HCT116 (cell line): ENCODE data around the gene MRM3. TPM values are rescaled to one million over a fixed set of nuclear protein-coding genes. Genes with fewer than 3 reads are reported as not detected.

Experiments used
- ATAC-seq: fragments of 200-7000 bp; cut with Tn5 transposase; 2 replicates; pipeline ENCODE4 v1.9.1; 2020; ENCODE audit warnings: mild to moderate bottlenecking, moderate library complexity
- BruUV-seq: library from RNA; stranded (reverse); fragments of 400-500 nt; replicated peaks from 2 replicates; lab custom pipeline; 2021; lab: Mats Ljungman, UMichigan
- CTCF ChIA-PET: fragments of 300-600 bp; sonication (Branson Sonifier 250); formaldehyde crosslinking; loops from one replicate; lab custom pipeline; 2021; ENCODE audit warnings: antibody characterized with exemption; lab: Charles Lee
- POLR2A ChIA-PET: fragments of 300-600, 350-600 bp; sonication (Branson Sonifier 250); formaldehyde crosslinking; loops from one replicate; lab custom pipeline; 2021; ENCODE audit warnings: antibody characterized with exemption; lab: Charles Lee
- RAD21 ChIA-PET, 2 experiments: fragments of 300-600 bp; sonication (Branson Sonifier 250); formaldehyde crosslinking; loops; one replicate each; lab custom pipeline; 2023; ENCODE audit warnings: low total read pairs in 2 of 2; ENCODE audit not compliant: uncharacterized antibody in 2 of 2, unreplicated experiment in 2 of 2, low non-redundant PET in 1 of 2; lab: Charles Lee
- DNase-seq: peaks from one replicate; pipeline ENCODE4 v3.0.0-alpha.2; 2010; ENCODE audit warnings: low read depth, low spot score
- H2AFZ ChIP-seq: fragments of 200-600 bp; shearing (Covaris generic), sonication (generic); 2 replicates; pipeline ENCODE4 v1.6.1; 2017; ENCODE audit warnings: low read depth, mixed run types, mixed read lengths, antibody characterized with exemption, low read length; ENCODE audit not compliant: poor library complexity, severe bottlenecking
- H3K27ac ChIP-seq: 2 replicates; pipeline ENCODE4 v1.5.1; 2012; ENCODE audit warnings: low read depth, low read length
- H3K27me3 ChIP-seq: fragments of 200-600 bp; sonication (generic); 2 replicates; pipeline ENCODE4 v1.6.1; 2016; ENCODE audit warnings: mixed run types, low read length, mixed read lengths; ENCODE audit not compliant: insufficient read depth
- H3K36me3 ChIP-seq, 2 experiments: fragments of 200-500 bp in 1 of 2; fragments of 200-600 bp in 1 of 2; sonication (Bioruptor generic) in 1 of 2; sonication (generic) in 1 of 2; 2 replicates each; pipeline versions ENCODE4 v1.5.1 to v1.6.1; 2014 to 2016; ENCODE audit warnings: low read length in 2 of 2, inconsistent platforms in 1 of 2, mixed read lengths in 1 of 2, mixed run types in 1 of 2; ENCODE audit not compliant: insufficient read depth in 2 of 2, control insufficient read depth in 1 of 2
- H3K4me1 ChIP-seq, 2 experiments: fragments of 200-600 bp in 1 of 2; sonication (generic) in 1 of 2; 2 replicates each; pipeline versions ENCODE4 v1.5.1 to v1.6.1; 2012 to 2017; ENCODE audit warnings: low read length in 2 of 2, inconsistent platforms in 1 of 2, mild to moderate bottlenecking in 1 of 2, mixed read lengths in 1 of 2, mixed run types in 1 of 2, moderate library complexity in 1 of 2; ENCODE audit not compliant: insufficient read depth in 2 of 2, control insufficient read depth in 1 of 2
- H3K4me2 ChIP-seq: fragments of 200-600 bp; sonication (generic); 2 replicates; pipeline ENCODE4 v1.6.1; 2017; ENCODE audit warnings: mixed run types, low read length, mixed read lengths
- H3K4me3 ChIP-seq, 2 experiments: fragments of 200-600 bp in 1 of 2; sonication (generic) in 1 of 2; replicated peaks in 1 of 2; 2 replicates each; pipeline ENCODE4 v1.5.1; 2011 to 2016; ENCODE audit warnings: low read length in 2 of 2, control low read depth in 1 of 2, low read depth in 1 of 2, mild to moderate bottlenecking in 1 of 2, mixed read lengths in 1 of 2, mixed run types in 1 of 2
- H3K79me2 ChIP-seq: fragments of 200-600 bp; sonication (generic); 2 replicates; pipeline ENCODE4 v1.6.1; 2017; ENCODE audit warnings: mild to moderate bottlenecking, mixed run types, low read length, moderate library complexity, mixed read lengths; ENCODE audit not compliant: insufficient read depth
- H3K9ac ChIP-seq: fragments of 200-600 bp; sonication (generic); 2 replicates; pipeline ENCODE4 v1.6.1; 2016; ENCODE audit warnings: low read length, mixed read lengths
- H3K9me2 ChIP-seq: fragments of 200-600 bp; sonication (generic), shearing (Covaris generic); 2 replicates; pipeline ENCODE4 v1.6.1; 2017; ENCODE audit warnings: mixed run types, mild to moderate bottlenecking, moderate library complexity; ENCODE audit not compliant: insufficient read depth
- H3K9me3 ChIP-seq, 2 experiments: fragments of 200-500 bp in 1 of 2; fragments of 200-600 bp in 1 of 2; sonication (Bioruptor generic) in 1 of 2; sonication (generic) in 1 of 2; 2 replicates each; pipeline ENCODE4 v1.6.1; 2014 to 2017; ENCODE audit warnings: low read length in 2 of 2, mixed read lengths in 2 of 2, inconsistent platforms in 1 of 2, low read depth in 1 of 2, mild to moderate bottlenecking in 1 of 2, mixed run types in 1 of 2, moderate library complexity in 1 of 2; ENCODE audit not compliant: control insufficient read depth in 1 of 2, insufficient read depth in 1 of 2
- H4K20me1 ChIP-seq: fragments of 200-600 bp; sonication (generic), shearing (Covaris generic); 2 replicates; pipeline ENCODE4 v1.6.1; 2017; ENCODE audit warnings: mixed run types, mild to moderate bottlenecking, moderate library complexity; ENCODE audit not compliant: insufficient read depth
- EZH2 ChIP-seq: fragments of 200-600 bp; sonication (generic); IDR thresholded peaks from 2 replicates; pipeline ENCODE4 v1.6.1; 2017; ENCODE audit warnings: antibody characterized with exemption, mixed run types
- JUND ChIP-seq: IDR thresholded peaks from 2 replicates; pipeline ENCODE4 v1.6.1; 2012
- POLR2A ChIP-seq: IDR thresholded peaks from 2 replicates; pipeline ENCODE4 v1.7.0; 2011; ENCODE audit warnings: borderline replicate concordance; ENCODE audit not compliant: insufficient read depth, insufficient read length; ENCODE audit errors: extremely low read depth
- RAD21 ChIP-seq: IDR thresholded peaks from 2 replicates; pipeline ENCODE4 v1.6.1; 2012; ENCODE audit warnings: low read depth, mild to moderate bottlenecking
- SRF ChIP-seq: IDR thresholded peaks from 2 replicates; pipeline ENCODE4 v1.6.1; 2012; ENCODE audit warnings: low read depth
- TCF7L2 ChIP-seq: IDR thresholded peaks from 2 replicates; pipeline ENCODE4 v1.7.0; 2011; ENCODE audit warnings: borderline replicate concordance, inconsistent platforms; ENCODE audit not compliant: insufficient read depth, insufficient read length; ENCODE audit errors: extremely low read depth
- YY1 ChIP-seq: IDR thresholded peaks from 2 replicates; pipeline ENCODE4 v1.6.1; 2011; ENCODE audit warnings: low read length, low read depth, moderate library complexity, mild to moderate bottlenecking; ENCODE audit not compliant: insufficient replicate concordance; ENCODE audit errors: extremely low read depth
- ZFX ChIP-seq: fragments of 450-650 bp; IDR thresholded peaks from 2 replicates; pipeline ENCODE4 v1.6.1; 2017
- intact Hi-C: fragments of 100-400 bp; cut with micrococcal nuclease; formaldehyde crosslinking; loops from 2 replicates; pipeline ENCODE4 v1.10.0; 2022
- total RNA-seq: library from RNA; stranded (reverse); gene quantifications from one replicate; pipeline ENCODE4 v1.2.1, GENCODE V29; 2021; ENCODE audit not compliant: unreplicated experiment
- TF ChIP-seq, protein P1 (sequence below), 3 experiments: fragments of 200-600 bp in 1 of 3; sonication (generic) in 1 of 3; IDR thresholded peaks in 2 of 3; conservative IDR thresholded peaks in 1 of 3; 2 replicates each; pipeline ENCODE4 v1.5.1; 2012 to 2017; ENCODE audit warnings: low read depth in 2 of 3, low read length in 2 of 3, antibody characterized with exemption in 1 of 3, borderline replicate concordance in 1 of 3, control low read depth in 1 of 3, mild to moderate bottlenecking in 1 of 3, mixed read lengths in 1 of 3, mixed run types in 1 of 3, moderate library complexity in 1 of 3; ENCODE audit not compliant: insufficient read depth in 1 of 3
- TF ChIP-seq, protein P2 (sequence below): IDR thresholded peaks from 2 replicates; pipeline ENCODE4 v1.6.1; 2012

Gene MRM3
- total RNA-seq, 1 experiment from 2014 or later, result 32.6 TPM

DNA sequence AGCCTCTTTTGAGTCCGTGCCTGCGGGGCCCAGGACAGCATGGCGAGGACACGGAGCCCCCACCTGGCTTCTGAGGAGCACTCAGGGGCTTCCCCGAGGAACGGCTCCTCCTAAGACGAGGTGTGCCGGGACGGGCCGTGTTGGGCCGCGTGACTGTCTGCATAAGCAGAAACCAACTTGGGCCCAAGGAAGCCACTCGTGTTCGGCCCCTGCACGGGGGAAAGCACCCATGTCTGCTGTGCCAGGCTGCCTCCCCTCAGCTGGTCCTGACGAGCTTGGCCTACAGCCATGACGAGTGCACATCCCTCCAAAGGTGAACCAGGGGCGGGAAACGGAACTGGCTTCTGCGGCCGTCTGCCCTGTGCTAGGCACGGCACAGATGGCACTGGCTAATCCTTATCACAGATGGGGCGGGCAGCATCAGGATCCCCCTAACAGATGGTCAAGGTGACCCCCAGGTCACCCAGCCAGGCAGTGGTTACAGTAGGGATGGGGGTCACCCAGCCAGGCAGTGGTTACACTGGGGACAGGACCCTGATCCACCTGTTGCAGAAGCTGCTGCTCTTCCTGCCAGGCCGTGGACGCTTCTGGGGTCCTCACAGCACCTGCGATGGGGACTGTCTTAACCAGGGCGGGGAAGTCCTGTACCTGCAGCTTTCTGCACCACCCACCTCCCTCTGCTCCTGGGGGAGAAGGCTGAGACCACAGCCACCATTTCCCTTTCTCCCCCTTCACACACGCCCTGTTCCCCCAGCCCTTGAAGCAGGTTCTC is 25.6 kb downstream of the MRM3 start:
- Histone ChIP-seq H4K20me1 (no peaks in the 10 kb centered on the region), H3K9me2 (no peaks in the 10 kb centered on the region), H2AFZ (no peak overlapping the region), H3K79me2 (peaks cover 6% of the 10 kb centered on the region; the same call in 1 of the 2 replicates), H3K9ac (no peak overlapping the region), H3K9me3 (no peaks in the 10 kb centered on the region), H3K27ac (no peak overlapping the region), H3K4me3 (no peak overlapping the region), H3K36me3 (peaks cover 4 to 5% of the 10 kb centered on the region in 2 experiments; a peak in 3 of 4 replicates), H3K4me2 (no peak overlapping the region), H3K27me3 (no peaks in the 10 kb centered on the region), H3K4me1 (no peaks in the 10 kb centered on the region)
- TF ChIP-seq YY1 (no peak), ZFX (no peak), JUND (no peak), RAD21 (no peak), TCF7L2 (no peak), EZH2 (no peak), SRF (no peak), POLR2A (no peak)
- TF ChIP-seq, protein P1, sequence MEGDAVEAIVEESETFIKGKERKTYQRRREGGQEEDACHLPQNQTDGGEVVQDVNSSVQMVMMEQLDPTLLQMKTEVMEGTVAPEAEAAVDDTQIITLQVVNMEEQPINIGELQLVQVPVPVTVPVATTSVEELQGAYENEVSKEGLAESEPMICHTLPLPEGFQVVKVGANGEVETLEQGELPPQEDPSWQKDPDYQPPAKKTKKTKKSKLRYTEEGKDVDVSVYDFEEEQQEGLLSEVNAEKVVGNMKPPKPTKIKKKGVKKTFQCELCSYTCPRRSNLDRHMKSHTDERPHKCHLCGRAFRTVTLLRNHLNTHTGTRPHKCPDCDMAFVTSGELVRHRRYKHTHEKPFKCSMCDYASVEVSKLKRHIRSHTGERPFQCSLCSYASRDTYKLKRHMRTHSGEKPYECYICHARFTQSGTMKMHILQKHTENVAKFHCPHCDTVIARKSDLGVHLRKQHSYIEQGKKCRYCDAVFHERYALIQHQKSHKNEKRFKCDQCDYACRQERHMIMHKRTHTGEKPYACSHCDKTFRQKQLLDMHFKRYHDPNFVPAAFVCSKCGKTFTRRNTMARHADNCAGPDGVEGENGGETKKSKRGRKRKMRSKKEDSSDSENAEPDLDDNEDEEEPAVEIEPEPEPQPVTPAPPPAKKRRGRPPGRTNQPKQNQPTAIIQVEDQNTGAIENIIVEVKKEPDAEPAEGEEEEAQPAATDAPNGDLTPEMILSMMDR (IDR thresholded peaks at IDR 0.05 in 2 of 3, conservative IDR thresholded peaks at IDR 0.05 in 1 of 3; ENCODE audit: borderline replicate concordance in 1 of 3, insufficient read depth in 1 of 3, low read depth in 2 of 3, low read length in 2 of 3), result no peak
- TF ChIP-seq, protein P2, sequence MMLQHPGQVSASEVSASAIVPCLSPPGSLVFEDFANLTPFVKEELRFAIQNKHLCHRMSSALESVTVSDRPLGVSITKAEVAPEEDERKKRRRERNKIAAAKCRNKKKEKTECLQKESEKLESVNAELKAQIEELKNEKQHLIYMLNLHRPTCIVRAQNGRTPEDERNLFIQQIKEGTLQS, result no peak
- no peak for ATAC-seq
- BruUV-seq, result no TSS peak
- CTCF ChIA-PET, result no interaction called here
- POLR2A ChIA-PET, result no interaction called here
- intact Hi-C loops, result no loop called here
- no peak for DNase-seq
- RAD21 ChIA-PET, result no interaction called here
